NCI-H146 treated with DMSO at 0.1 percent for 48 hours (cell line): ENCODE measurements around the gene NOSTRIN.
"Not testable (repeated sequence)": the region's sequence is repeated elsewhere in the genome, so short reads cannot be mapped to it uniquely, and the experiment has no call there.

Experiments used
- DNase-seq: peaks from one replicate; lab custom pipeline; 2025; ENCODE audit not compliant: unreplicated experiment; lab: John Stamatoyannopoulos, UW

NOSTRIN gene

GRCh38 chr2:168874368-168875054 lies 72.1 kb downstream of the NOSTRIN start:
- no peak for DNase-seq

- DNase-seq, result not testable (repeated sequence)
Measured at GRCh38 chr2:168882163-168882562, 79.7 kb downstream of the NOSTRIN start.

GRCh38 chr2:168884975-168885374 lies 82.5 kb downstream of the NOSTRIN start:
- no peak for DNase-seq

GRCh38 chr2:168889635-168890005 lies 87.2 kb downstream of the NOSTRIN start:
- no peak for DNase-seq

DNA sequence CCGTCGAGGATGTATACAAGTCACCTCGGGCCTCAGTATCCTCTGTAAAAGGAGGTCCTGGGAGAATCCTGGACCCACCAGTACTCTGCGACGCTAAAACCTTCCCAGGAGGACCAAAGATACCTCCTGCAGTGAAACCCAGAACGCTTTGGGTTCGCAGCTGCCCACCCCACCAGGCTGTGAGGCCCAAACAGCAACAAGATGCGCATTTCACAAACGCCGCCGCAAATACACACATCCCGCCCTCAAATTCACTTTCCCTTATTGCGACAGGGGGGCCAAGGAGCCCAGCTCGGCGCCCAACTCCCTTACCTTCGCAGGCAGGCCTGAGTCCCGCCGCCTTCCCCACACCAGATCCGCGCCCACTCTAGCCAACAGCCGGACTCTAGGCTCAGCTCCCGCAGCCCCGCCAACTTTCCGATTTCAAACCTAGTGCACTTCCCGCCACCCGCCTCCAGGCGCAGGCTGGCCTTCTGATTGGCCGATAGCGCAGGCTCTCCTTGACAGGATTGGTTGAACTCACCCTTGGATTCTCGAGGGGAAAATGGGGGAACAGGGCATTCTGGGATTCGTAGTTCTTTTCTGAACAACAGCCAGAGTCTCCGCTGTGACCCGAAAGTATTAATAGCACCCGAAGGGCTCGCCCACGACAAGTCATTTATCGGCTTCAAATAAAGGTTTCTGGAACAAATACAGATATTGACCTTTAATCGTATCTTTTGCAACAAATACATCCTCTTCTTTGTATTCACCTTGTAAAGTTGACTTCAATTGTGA lies 87.8 kb downstream of the NOSTRIN start, which contains the start of gene SPC25:
SPC25 (minus strand) TSS at position 425 of the 777 bp plus-strand sequence. CDS start 911 bp downstream, outside the sequence.
- DNase-seq, result peak; percentile 78

DNA sequence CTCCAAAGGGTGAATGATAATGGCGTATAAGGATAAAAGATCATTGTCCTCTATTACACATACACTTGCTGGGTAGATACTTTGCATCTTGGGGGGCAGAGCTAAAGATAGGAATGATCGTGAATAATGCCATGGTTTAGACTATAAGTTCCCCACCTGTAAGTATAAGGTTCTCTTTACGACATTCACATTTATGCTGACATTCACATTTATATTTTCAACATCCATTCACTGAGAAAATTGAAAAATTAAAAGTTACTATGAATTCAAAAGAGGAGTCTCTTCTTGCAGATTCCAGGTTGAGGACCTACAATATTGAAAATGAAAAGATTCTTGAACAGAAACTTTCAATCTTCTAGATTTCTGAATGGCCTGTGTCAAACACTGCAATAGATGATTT lies 89.9 kb downstream of the NOSTRIN start:
- no peak for DNase-seq

- DNase-seq, result no peak
Measured at GRCh38 chr2:168894101-168894500, 91.7 kb downstream of the NOSTRIN start.

DNA sequence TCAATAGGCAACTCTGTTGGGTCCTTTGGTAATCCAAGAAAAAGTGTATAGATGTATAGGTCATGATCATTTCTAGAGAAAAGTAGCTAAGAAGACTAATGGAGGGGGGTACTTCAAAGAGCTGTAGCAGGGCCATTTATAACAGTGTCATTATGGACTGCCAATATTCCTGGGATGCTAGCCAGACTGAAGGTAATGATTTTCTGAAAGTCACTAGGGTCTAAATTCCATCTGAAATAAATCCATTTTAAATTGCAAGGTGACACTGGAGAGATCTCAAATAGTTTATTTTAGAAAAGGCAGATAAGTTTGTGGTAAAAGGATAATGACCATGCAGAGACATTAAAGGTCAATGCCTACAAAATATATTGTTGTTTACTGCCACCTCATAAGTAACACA lies 92.3 kb downstream of the NOSTRIN start:
- no peak for DNase-seq

GRCh38 chr2:168895771-168896170 lies 93.3 kb downstream of the NOSTRIN start:
- no peak for DNase-seq

DNA sequence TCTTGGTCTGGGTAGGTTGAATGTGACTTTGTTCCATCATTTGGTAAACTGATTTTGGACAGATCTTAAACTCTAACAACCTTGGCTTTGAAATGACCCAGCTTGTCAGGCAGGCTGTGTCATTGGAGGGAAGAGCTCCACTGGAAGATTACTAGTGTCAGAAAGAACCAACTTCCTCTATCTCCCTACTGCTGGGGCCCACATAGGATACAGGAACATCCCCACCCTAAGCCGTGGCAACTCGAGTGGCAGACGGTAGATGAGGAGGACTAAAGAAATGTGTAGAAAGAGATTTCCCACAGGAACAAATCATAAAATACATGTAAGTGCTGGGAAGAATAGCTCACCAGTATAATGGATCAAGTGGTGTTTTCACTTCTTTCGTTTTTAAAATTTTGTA lies 94.3 kb downstream of the NOSTRIN start:
- DNase-seq, result no peak

DNA sequence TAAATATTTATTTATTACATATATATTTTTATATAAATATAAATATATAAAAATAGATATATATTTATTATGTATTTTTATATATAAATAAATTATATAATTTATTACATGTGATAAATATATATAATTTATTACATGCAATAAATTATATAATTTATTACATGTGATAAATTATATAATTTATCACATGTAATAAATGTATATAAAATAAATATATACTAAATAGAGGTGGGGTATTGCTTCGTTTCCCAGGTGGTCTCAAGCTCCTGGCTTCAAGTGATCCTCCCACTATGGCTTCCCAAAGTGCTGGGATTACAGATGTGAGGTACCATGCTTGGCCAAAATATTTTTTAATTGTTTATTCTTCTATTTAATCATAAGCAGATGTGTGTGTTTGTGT lies 95.0 kb downstream of the NOSTRIN start:
- DNase-seq, result no peak

DNA sequence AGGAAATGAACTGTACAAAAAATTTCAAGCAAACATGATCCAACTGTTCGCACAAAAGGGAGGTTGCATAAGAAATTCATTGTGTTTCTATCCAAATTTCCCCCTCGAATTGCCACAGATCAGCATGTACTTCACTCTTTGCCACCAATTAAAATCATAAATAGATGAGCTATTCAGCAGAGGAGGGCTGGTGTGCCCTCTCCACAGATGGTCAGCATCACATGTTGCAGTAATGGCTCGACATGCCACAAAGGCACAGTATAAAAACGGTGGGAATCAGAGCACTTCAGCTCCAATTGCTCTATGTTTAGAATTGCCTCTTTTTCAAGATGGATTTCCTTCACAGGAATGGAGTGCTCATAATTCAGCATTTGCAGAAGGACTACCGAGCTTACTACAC lies 98.6 kb downstream of the NOSTRIN start, which contains the start of gene G6PC2:
G6PC2 (plus strand) TSS at position 289 of the 400 bp plus-strand sequence; CDS start at position 330, 41 bp downstream.
- no peak for DNase-seq

DNA sequence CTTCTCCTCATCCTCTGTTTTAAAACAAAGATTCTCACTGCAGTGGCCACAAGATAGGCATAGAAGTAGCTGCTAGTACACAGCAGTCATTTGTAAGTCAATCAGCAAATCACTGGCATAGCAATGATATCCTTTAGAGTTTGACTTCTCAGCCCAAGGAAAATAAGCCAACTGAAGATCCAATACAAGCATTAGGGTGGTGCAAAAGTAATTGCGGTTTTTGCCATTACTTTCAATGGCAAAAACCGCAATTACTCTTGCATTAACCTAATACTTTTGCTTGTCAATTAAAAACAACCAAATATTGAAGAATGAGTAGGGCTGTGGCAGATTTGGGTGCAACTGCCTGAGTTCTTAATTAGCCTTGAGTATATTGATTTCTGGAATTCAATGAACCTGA lies 101.5 kb downstream of the NOSTRIN start:
- no peak for DNase-seq

- DNase-seq, result no peak
Measured at GRCh38 chr2:168904358-168904757, 101.9 kb downstream of the NOSTRIN start.

DNA sequence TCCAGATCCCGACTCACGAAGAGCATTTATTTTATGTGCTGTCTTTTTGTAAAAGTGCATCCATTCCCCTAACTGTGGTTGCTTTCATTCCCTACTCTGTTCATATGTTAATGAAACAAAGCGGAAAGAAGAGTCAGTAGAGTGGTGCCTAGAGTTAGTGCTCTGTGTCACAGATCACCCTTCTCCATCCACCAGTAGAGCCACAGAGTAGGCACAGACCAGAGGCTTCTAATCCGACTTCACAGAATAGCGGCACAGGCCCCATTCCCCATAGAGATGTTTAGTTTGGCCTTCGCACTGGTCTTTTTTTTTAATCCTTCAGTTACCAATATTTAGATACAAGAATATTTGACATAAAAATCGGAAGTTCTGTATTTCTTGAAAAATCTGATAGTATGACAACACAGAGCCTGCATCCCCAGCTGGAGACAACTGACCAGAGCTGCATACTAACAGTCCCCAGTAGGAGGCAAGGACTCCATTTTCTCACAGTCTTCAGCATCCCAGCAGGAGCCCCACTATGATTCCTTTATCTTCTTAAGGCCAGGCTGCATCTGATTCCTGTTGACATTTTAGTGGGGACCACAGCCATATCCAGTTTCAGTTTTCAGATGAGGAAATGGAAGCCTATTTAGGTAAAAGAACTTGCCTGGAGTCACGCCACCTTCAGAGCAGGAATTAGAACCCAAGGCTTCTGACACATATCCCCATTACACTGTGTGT lies 105.7 kb downstream of the NOSTRIN start:
- DNase-seq, result no peak

- DNase-seq, result peak; percentile 54
Measured at GRCh38 chr2:168910330-168910729, 107.9 kb downstream of the NOSTRIN start.

GRCh38 chr2:168912466-168912865 lies 110.0 kb downstream of the NOSTRIN start:
- DNase-seq, result no peak

GRCh38 chr2:168912901-168913369 lies 110.5 kb downstream of the NOSTRIN start:
- DNase-seq, result peak; percentile 26

- DNase-seq, result no peak
Measured at GRCh38 chr2:168913495-168913894, 111.1 kb downstream of the NOSTRIN start.
